HepG2 (cell line): ENCODE results near the gene PCDHGA5. TPM values are rescaled to one million over a fixed set of nuclear protein-coding genes. Genes with fewer than 3 reads are reported as not detected.

Source experiments
- ATAC-seq: fragments of 200-7000 bp; cut with Tn5 transposase; 3 replicates; pipeline ENCODE4 v1.9.1; 2020; ENCODE audit warnings: mild to moderate bottlenecking, moderate library complexity
- BruUV-seq: library from RNA; stranded (reverse); fragments of 400-500 nt; replicated peaks from 2 replicates; lab custom pipeline; 2021; lab: Mats Ljungman, UMichigan
- CTCF ChIA-PET: fragments of 300-600 bp; formaldehyde crosslinking; extraction: SDS; loops from one replicate; lab custom pipeline; 2021; ENCODE audit warnings: low total read pairs, inconsistent platforms, low intra/inter-chr PET ratio; lab: Yijun Ruan, JAX
- POLR2A ChIA-PET: fragments of 350-600 bp; sonication (Branson Sonifier 250); formaldehyde crosslinking; loops from one replicate; lab custom pipeline; 2020; ENCODE audit warnings: antibody characterized with exemption, inconsistent platforms; lab: Yijun Ruan, JAX
- DNase-seq: peaks from one replicate; pipeline ENCODE4 v3.0.0-alpha.2; 2015; ENCODE audit warnings: low spot score
- FAIRE-seq: peaks from 3 replicates; lab custom pipeline; 2011; peaks lifted over from hg19 to GRCh38; lab: Jason Lieb, UNC
- H2AFZ ChIP-seq: one replicate; pipeline ENCODE4 v1.6.1; 2011; ENCODE audit warnings: low read length, inconsistent platforms
- H3K27ac ChIP-seq: fragments of 300-600 bp; 3 replicates; pipeline ENCODE4 v1.8.0; 2011; ENCODE audit warnings: mixed run types, mild to moderate bottlenecking, mixed read lengths, low read length, inconsistent platforms; ENCODE audit not compliant: insufficient read depth; ENCODE audit errors: extremely low read length
- H3K27me3 ChIP-seq, 2 experiments: fragments of 200-600 bp in 1 of 2; 2 replicates in 1 of 2; 3 replicates in 1 of 2; pipeline versions ENCODE4 v1.6.0 to v1.8.0; 2011; ENCODE audit warnings: low read length in 2 of 2, mild to moderate bottlenecking in 2 of 2, moderate library complexity in 2 of 2, inconsistent platforms in 1 of 2; ENCODE audit not compliant: insufficient read depth in 2 of 2, control insufficient read depth in 1 of 2
- H3K36me3 ChIP-seq, 2 experiments: fragments of 200-600 bp in 1 of 2; replicated peaks in 1 of 2; 2 replicates in 1 of 2; 3 replicates in 1 of 2; pipeline versions ENCODE4 v1.5.1 to v1.8.0; 2011; ENCODE audit warnings: low read length in 2 of 2, inconsistent platforms in 1 of 2; ENCODE audit not compliant: insufficient read depth in 2 of 2, control insufficient read depth in 1 of 2
- H3K4me1 ChIP-seq: 2 replicates; pipeline ENCODE4 v1.5.1; 2012; ENCODE audit warnings: low read length, inconsistent platforms; ENCODE audit not compliant: insufficient read depth
- H3K4me2 ChIP-seq: 2 replicates; pipeline ENCODE4 v1.6.0; 2011; ENCODE audit warnings: low read depth, low read length, inconsistent platforms
- H3K4me3 ChIP-seq, 3 experiments: fragments of 200-600 bp in 1 of 3; sonication (generic), shearing (Covaris generic) in 1 of 3; replicated peaks in 1 of 3; 2 replicates each; pipeline ENCODE4 v1.5.1; 2011 to 2016; ENCODE audit warnings: low read length in 3 of 3, inconsistent platforms in 2 of 3, low read depth in 2 of 3, mild to moderate bottlenecking in 2 of 3, control low read depth in 1 of 3, mixed read lengths in 1 of 3; ENCODE audit not compliant: insufficient read depth in 1 of 3
- H3K79me2 ChIP-seq: one replicate; pipeline ENCODE4 v1.6.1; 2011; ENCODE audit warnings: low read length, inconsistent platforms; ENCODE audit not compliant: insufficient read depth
- H3K9ac ChIP-seq: 2 replicates; pipeline ENCODE4 v1.6.0; 2011; ENCODE audit warnings: mild to moderate bottlenecking, low read depth, low read length, inconsistent platforms; ENCODE audit not compliant: insufficient read depth
- H3K9me3 ChIP-seq: 2 replicates; pipeline ENCODE4 v1.5.1; 2012; ENCODE audit warnings: mild to moderate bottlenecking, low read length
- H4K20me1 ChIP-seq: 2 replicates; pipeline ENCODE4 v1.6.0; 2011; ENCODE audit warnings: inconsistent platforms, mild to moderate bottlenecking, low read length, moderate library complexity; ENCODE audit not compliant: insufficient read depth
- KAT2B ChIP-seq: fragments of 150-350 bp; IDR thresholded peaks from 2 replicates; pipeline ENCODE4 v1.6.1; 2014; ENCODE audit warnings: low read depth, low read length, borderline replicate concordance
- MXD3 ChIP-seq: IDR thresholded peaks from 2 replicates; pipeline ENCODE4 v1.6.1; 2016; ENCODE audit warnings: mild to moderate bottlenecking, missing biosample characterization, missing genetic modification reagents
- PREB ChIP-seq: sonication (generic); formaldehyde crosslinking; IDR thresholded peaks from 2 replicates; pipeline ENCODE4 v1.4.0; 2020; ENCODE audit warnings: missing genetic modification reagents
- REL ChIP-seq: sonication (generic); formaldehyde crosslinking; conservative IDR thresholded peaks from 2 replicates; pipeline ENCODE4 v1.8.0; 2022; ENCODE audit warnings: mild to moderate bottlenecking, missing genetic modification reagents, moderate library complexity
- ZFX ChIP-seq: sonication (generic); formaldehyde crosslinking; IDR thresholded peaks from 2 replicates; pipeline ENCODE4 v1.4.0; 2020; ENCODE audit warnings: mild to moderate bottlenecking, low read depth, missing genetic modification reagents, moderate library complexity
- ZNF264 ChIP-seq: sonication (generic); formaldehyde crosslinking; IDR thresholded peaks from 2 replicates; pipeline ENCODE4 v1.4.0; 2020; ENCODE audit warnings: missing genetic modification reagents
- ZNF326 ChIP-seq: sonication (generic); formaldehyde crosslinking; IDR thresholded peaks from 2 replicates; pipeline ENCODE4 v1.4.0; 2020; ENCODE audit warnings: missing genetic modification reagents, borderline replicate concordance
- in situ Hi-C: cut with HindIII; loops from 2 replicates; pipeline ENCODE4 v1.10.0; 2017; ENCODE audit warnings: low pct_unique_long_range_greater_than_20kb; ENCODE audit not compliant: extremely low pct_ligation_motif_present
- intact Hi-C: fragments of 100-400 bp; cut with micrococcal nuclease; formaldehyde crosslinking; loops from one replicate; pipeline ENCODE4 v1.10.0; 2022; ENCODE audit not compliant: unreplicated experiment
- polyA plus RNA-seq, 8 experiments: library from polyadenylated mRNA; depleted of rRNA in 3 of 8; stranded (reverse) in 7 of 8; unstranded in 1 of 8; fragments of >200 nt; fragmentation: Illumina TruSeq in 4 of 8; extraction: Trizol in 4 of 8; gene quantifications; 2 replicates each; pipeline versions ENCODE4 v1.2.1 to v1.2.3, GENCODE V29; 2011 to 2016; ENCODE audit warnings: low read depth in 4 of 8, missing spikeins in 1 of 8, mixed read lengths in 1 of 8; ENCODE audit not compliant: insufficient read depth in 1 of 8
- total RNA-seq, 5 experiments: library from RNA; depleted of rRNA; stranded (reverse); fragments of >200 nt; fragmentation: Illumina TruSeq; extraction: Trizol; gene quantifications; 2 replicates each; pipeline ENCODE4 v1.2.3, GENCODE V29; 2016; ENCODE audit warnings: low read depth in 1 of 5
- TF ChIP-seq, protein P1 (sequence below): sonication (generic); formaldehyde crosslinking; IDR thresholded peaks from 2 replicates; pipeline ENCODE4 v1.5.0; 2020; ENCODE audit warnings: mild to moderate bottlenecking, missing genetic modification reagents, borderline replicate concordance

The PCDHGA5 gene
- total and polyA plus RNA-seq, 2 of the 13 experiments (the other 11 are each of a cell fraction or from before 2014, with no cell fraction given) = 0.27 to 0.32 TPM

- Histone ChIP-seq H3K27ac (no peak overlapping the region), H3K79me2 (no peaks in the 10 kb centered on the region), H3K4me2 (no peak overlapping the region), H3K36me3 (no peaks in the 10 kb centered on the region), H3K27me3 (no peaks in the 10 kb centered on the region), H4K20me1 (no peaks in the 10 kb centered on the region), H3K9me3 (peaks cover 54% of the 10 kb centered on the region), H3K4me3 (no peak overlapping the region), H2AFZ (no peak overlapping the region), H3K4me1 (no peaks in the 10 kb centered on the region), H3K9ac (no peak overlapping the region)
- intact Hi-C loops (no loop called here), in situ Hi-C loops (no loop called here)
- DNase-seq (no peak), FAIRE-seq (no peak), ATAC-seq (no peak)
- CTCF ChIA-PET = no interaction called here
- POLR2A ChIA-PET = no interaction called here
- no TSS peak for BruUV-seq
- TF ChIP-seq ZFX (CRISPR knock-in tag) (no peak), ZNF326 (CRISPR knock-in tag) (no peak), KAT2B (no peak), PREB (CRISPR knock-in tag) (no peak), ZNF264 (no peak), MXD3 (no peak), REL (CRISPR knock-in tag) (no peak)
- TF ChIP-seq, protein P1, sequence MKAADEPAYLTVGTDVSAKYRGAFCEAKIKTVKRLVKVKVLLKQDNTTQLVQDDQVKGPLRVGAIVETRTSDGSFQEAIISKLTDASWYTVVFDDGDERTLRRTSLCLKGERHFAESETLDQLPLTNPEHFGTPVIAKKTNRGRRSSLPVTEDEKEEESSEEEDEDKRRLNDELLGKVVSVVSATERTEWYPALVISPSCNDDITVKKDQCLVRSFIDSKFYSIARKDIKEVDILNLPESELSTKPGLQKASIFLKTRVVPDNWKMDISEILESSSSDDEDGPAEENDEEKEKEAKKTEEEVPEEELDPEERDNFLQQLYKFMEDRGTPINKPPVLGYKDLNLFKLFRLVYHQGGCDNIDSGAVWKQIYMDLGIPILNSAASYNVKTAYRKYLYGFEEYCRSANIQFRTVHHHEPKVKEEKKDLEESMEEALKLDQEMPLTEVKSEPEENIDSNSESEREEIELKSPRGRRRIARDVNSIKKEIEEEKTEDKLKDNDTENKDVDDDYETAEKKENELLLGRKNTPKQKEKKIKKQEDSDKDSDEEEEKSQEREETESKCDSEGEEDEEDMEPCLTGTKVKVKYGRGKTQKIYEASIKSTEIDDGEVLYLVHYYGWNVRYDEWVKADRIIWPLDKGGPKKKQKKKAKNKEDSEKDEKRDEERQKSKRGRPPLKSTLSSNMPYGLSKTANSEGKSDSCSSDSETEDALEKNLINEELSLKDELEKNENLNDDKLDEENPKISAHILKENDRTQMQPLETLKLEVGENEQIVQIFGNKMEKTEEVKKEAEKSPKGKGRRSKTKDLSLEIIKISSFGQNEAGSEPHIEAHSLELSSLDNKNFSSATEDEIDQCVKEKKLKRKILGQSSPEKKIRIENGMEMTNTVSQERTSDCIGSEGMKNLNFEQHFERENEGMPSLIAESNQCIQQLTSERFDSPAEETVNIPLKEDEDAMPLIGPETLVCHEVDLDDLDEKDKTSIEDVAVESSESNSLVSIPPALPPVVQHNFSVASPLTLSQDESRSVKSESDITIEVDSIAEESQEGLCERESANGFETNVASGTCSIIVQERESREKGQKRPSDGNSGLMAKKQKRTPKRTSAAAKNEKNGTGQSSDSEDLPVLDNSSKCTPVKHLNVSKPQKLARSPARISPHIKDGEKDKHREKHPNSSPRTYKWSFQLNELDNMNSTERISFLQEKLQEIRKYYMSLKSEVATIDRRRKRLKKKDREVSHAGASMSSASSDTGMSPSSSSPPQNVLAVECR = no peak
These were observed 1.2 kb upstream of the PCDHGA5 start for GRCh38 chr5:141362719-141363118.
